ENCODE measurements around the gene SLC13A3.

The SLC13A3 gene

DNA sequence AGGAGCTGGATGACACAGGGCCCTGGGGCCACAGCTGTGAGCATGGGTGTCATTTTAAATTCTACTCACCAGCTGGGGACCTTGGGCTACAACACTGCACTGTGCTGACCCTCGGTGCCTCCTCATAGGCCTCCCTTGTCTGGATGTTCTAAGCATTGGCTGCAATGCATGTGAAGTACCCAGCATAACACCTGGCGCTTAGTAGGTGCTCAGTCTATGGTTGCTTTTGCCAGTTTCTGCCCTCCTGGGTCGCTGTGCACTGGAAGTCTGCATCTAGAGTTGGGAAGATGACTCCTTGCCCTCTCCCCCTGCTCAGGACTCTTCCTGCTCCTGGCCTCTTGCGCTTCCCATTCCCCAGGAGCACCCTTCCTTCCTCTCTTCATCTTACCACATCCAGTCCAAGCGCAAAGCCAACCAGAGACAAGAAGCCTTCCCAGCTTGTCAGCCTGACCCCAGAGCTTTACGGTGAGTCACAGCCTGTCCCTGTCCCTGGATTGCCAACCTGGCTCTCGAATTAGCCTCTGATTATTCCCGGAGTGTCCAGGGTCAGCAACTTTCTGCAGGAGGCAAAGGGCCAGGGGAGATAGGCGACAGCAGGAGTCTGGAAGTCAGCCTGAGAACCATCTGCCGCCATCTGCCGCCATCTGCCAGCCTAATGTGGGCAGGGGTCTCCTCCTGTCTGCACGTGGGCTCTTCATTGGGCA is 8.8 kb downstream of the SLC13A3 start:
- no peak for DNase-seq (ENCODE audit: low read depth in 2 of 2)
- TF ChIP-seq CTCF (IDR thresholded peaks at IDR 0.05; ENCODE audit: low read depth, low read length): no peak
- no peak overlapping the region for H3K4me3 ChIP-seq (replicated peaks in 1 of 2; ENCODE audit: low read depth in 2 of 2, low read length in 2 of 2)

DNA sequence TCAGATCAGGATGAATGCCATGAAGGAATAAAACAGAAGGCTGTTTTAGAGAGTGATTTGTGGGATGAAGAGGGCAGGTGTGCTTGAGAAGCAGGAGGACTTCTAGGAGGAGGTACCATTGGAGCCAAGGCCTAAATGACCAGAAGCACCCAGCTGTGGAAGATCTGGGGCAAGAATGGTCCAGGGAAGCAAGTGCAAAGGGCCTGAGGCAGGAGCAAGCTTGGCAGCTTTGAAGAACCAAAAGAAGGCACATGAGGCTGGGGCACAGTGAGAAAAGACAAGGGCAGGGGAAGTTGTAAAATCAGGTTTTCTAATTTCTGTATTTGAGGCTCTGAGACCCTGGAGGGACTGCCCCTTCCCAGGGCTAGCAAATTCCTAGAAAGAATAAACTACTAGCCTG is 9.8 kb downstream of the SLC13A3 start:
- no peak for TF ChIP-seq CTCF (IDR thresholded peaks at IDR 0.05; ENCODE audit: low read depth, low read length)
- H3K4me3 ChIP-seq (replicated peaks in 1 of 2; ENCODE audit: low read depth in 2 of 2, low read length in 2 of 2): no peak overlapping the region
- DNase-seq (ENCODE audit: low read depth in 2 of 2): no peak

DNA sequence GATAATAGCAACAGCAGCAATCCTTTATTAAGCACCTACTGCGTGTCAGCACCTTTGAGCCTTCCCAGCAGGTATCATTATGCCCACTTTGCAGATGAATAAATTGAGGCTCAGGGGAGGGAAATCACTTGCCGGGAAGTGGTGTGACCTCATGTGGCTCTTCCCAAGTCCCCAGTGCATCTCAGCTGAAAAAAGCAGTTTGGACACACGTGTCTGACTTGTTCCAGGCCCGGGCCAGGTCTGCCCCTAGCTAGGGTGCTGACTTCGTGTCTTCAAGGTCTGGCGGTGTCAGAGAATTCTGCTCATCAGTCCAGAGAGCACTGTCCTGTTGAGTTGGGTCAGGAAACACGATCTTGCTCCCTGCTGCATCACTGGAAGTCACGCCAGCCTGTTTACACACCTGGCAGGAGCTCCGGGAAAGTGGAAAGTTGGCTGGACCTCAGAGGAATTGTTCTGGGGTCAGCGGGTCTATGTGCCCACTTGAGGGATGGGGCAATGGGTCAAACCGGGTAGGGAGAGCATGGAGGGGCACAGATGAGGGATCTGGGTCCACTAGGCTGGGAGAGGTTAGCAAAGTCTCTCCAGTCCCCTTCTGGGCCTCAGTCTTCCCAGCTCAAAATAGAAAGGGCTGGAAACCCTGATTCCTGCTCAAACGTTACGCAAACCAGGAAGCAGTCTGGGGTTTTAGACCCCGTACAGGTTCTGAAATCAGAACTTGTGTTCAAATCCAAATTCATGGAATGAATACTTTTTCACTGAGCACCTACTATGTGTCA is 10.5 kb downstream of the SLC13A3 start:
- TF ChIP-seq CTCF (IDR thresholded peaks at IDR 0.05; ENCODE audit: low read depth, low read length): no peak
- no peak overlapping the region for H3K4me3 ChIP-seq (replicated peaks in 1 of 2; ENCODE audit: low read depth in 2 of 2, low read length in 2 of 2)
- DNase-seq (ENCODE audit: low read depth in 2 of 2): no peak

GRCh38 chr20:46640044-46640443 is 11.2 kb downstream of the SLC13A3 start:
- H3K4me3 ChIP-seq (replicated peaks in 1 of 2; ENCODE audit: low read depth in 2 of 2, low read length in 2 of 2): no peak overlapping the region
- TF ChIP-seq CTCF (IDR thresholded peaks at IDR 0.05; ENCODE audit: low read depth, low read length): no peak
- DNase-seq (ENCODE audit: low read depth in 2 of 2): no peak

DNA sequence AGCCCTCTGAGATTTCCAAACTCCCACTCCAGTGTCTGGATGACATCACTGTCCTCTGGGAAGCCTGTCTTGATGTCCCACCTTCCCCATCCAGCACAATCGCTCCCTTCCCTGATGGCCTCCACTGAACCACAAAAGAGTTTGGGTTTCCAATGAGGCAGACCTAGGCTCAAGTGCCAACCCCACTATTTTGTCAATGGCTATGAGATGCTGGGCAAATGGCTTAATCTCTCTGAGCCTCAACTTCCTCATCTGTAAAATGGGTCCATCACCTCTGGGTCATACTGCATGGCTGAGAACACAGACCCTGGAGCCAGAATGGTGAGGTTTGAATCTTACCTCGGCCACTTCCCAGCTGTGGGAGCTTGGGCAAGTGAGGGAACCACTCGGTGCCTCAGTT is 11.7 kb downstream of the SLC13A3 start:
- no peak for DNase-seq (ENCODE audit: low read depth in 2 of 2)
- TF ChIP-seq CTCF (IDR thresholded peaks at IDR 0.05; ENCODE audit: low read depth, low read length): no peak
- no peak overlapping the region for H3K4me3 ChIP-seq (replicated peaks in 1 of 2; ENCODE audit: low read depth in 2 of 2, low read length in 2 of 2)

GRCh38 chr20:46638898-46639274 is 12.4 kb downstream of the SLC13A3 start:
- DNase-seq (ENCODE audit: low read depth in 2 of 2): no peak
- no peak for TF ChIP-seq CTCF (IDR thresholded peaks at IDR 0.05; ENCODE audit: low read depth, low read length)
- H3K4me3 ChIP-seq (replicated peaks in 1 of 2; ENCODE audit: low read depth in 2 of 2, low read length in 2 of 2): no peak overlapping the region
